HG03457 (cell line): ENCODE results near the gene ZNF366.
A peak's percentile ranks its signal among the peaks of the same experiment; 100 is the strongest.

ENCODE experiments used
- ATAC-seq: cut with Tn5 transposase; IDR thresholded peaks from one replicate; pipeline ENCODE4 v1.9.1; 2021; ENCODE audit warnings: moderate number of reproducible peaks; ENCODE audit not compliant: unreplicated experiment

ZNF366 gene

DNA sequence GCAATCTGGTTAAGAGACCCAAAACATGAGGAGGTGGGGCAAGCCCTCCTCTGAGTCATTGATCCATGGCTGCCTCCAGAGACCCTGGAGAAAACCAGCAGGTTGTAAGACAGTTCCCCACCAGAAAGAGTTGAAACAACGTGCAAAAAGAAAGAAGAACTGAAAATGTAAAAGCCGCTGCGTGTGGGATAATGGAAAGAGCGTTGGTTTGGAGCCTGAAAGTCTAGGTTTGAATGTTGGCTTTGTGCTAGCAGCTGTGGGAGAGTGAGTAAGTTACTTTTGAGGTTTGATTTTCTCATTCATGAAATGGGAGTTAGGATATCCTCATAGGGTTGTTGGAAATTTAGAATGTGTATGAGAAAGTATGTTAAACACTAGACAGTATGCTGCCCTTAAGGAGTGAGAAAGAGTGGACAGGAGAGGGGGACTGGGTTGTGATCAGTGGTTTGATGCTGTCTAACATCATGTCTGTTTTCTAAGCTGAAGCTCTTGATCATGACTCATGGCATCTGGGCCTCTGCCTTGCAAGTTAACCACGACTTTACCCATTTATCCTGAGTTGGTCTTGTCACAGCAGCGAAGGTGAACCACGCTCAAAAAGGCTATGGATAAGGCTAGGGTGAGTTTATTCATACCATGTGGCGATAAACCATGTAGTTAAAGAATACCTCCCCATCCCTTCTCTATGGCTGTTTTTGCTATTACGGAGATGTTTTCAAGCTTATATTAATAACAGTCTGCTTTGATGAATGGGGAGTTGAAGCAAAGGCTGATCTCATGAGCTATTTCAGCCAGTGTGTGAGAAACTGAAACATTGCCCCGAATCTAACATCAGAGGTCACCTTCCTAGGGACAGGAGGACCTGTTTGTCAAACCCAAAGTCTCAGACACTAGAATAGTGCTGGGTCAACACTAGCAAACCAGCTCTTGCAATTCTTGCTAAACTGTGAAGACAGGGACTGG, 41.3 kb downstream of the ZNF366 start:
- ATAC-seq: peak; percentile 58

DNA sequence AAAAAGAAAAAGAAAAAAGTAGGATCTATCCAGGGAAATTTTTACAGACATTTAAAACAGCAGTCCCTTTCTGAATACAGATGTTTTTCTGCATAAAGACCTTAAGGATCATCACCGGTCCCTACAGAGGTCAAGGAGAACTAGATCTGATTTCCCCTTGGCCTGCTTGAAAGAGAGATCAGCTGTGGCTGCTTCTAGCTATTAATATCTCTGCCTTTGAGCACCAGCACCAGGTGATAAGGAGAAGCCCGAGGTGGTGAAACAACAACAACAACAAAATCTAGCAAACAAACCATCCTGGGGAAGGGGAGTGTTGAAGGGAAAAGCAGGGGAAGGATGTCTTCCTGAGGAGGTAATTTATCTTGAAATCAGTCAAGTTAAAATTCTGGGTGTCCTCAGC, 42.1 kb downstream of the ZNF366 start:
- no peak for ATAC-seq

DNA sequence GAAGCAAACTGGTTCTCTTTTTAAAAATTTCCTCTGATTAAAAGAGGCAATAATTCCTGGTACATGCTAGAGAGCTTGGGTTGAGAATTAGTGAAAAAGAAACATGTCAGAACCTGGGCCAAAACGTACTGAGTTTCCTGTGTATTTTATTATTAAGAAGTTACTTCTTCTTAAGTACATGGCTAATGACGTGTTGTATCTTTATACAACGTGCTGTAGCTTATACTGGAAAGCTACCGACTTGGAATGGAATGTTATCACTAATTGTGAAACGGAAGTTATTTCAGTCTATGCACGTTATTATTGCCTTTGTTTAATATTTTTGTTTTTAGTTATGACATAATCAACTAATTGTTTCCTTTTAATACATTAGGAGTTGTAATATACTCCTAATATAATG, 43.1 kb downstream of the ZNF366 start:
- no peak for ATAC-seq

DNA sequence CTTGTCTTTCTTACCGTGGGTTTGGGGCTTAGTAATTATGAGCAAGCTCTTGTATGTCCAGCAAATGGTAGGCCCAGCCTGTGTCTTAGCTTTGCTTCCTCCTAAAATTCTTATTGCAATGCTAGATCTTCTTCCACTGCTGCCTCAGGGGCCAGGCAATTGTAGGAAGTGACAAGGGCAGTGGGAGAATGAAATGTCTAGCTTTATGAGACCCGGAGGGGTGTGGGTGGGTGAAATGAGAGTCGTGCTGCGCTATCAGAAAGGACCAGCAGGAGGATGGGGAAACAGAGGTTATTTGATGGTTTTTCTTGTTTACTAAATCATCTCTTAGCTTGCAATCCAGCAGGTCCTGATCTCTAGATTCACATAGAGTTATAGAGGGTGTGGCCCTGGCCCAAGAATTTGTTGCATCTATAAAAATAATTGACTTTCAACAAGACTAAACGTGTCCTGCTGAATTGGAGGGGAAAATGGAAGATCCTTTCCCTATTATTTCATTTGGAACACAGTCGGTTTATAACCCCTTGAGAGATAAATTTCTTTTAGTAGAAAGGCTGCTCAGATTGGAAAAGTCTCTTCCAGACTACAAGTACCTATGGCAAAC, 43.7 kb downstream of the ZNF366 start:
- ATAC-seq: no peak

DNA sequence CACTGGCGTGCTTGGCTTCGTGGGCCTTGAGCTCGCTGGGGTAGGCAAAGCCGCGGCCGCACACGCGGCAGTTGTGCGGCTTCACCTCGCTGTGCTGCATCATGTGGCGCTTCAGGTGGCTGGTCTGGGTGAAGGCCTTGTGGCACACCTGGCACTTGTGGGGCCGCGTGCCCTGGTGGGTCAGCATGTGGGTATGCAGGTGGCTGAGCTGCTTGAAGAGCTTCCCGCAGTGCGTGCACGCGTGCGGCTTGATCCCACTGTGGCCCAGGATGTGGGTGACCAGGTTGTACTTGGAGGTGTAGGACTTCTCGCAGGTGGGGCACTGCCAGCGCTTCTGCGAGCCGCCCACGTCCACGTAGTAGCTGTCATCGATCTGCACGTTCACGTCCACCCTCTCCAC, 46.8 kb downstream of the ZNF366 start:
- no peak for ATAC-seq

DNA sequence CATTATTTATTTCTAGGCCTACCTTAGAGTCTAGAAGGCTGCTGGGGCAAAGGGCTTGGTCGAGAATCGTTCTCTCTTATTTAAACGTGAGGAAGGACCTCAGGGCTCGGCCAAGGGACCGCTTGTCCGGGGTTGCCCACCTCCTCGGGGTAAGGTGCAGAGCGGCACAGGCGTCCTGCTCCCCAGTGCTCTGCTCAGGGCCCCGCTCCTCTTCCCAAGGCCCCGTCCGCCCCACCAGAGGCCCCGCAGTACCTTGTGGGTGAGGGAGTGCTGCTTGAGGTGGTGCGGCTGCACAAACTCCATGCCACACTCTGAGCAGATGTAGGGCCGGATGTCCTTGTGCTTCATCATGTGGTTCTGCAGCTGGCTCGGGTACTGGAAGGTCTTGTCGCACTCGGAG, 47.3 kb downstream of the ZNF366 start:
- ATAC-seq: no peak

DNA sequence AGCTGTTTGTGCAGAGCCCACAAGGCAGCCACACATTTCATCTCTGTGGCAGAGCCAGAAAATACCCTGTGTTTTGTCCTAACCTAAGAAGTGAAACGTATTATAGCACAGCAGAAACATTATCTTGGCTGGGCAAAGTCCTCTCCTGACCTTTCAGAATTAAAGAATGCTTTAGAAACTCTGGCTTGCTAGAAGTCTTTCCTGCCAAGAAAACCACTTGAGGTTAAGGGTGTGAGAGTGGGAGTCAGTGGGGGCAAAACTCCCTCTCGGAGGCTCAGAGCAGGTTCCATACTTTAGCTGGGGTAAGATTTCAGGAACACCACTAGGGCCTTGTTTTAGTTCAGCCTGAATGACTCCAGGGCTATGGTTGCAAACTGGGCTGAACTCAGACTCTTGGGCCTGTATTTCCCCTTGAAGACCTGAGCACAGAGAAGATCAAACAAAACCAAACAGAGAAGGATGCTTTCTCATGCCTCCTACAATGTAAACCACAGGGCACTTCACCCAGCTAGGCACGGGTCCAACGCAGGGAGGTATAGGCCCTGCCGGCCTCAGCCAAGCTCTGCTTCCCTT, 48.0 kb downstream of the ZNF366 start:
- no peak for ATAC-seq

DNA sequence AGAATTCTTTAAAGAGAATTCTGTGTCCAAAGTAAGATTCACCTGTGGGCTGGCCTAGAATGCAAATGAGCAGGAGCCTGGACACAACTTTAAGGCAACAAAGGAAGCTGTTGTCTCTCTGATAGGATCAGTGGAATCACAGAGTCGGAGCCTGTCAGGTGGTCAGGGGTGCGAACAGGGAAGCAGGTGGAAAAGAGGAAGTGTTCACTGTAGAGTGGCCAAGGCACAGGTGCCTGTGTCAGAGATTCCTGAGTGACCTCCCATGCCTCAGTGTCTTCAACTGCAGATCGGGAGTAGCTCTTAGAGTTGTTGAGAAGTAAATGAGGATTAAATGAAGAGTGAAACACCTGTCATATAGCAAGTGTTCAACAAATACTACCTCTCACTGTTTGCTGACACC, 48.8 kb downstream of the ZNF366 start:
- ATAC-seq: no peak

DNA sequence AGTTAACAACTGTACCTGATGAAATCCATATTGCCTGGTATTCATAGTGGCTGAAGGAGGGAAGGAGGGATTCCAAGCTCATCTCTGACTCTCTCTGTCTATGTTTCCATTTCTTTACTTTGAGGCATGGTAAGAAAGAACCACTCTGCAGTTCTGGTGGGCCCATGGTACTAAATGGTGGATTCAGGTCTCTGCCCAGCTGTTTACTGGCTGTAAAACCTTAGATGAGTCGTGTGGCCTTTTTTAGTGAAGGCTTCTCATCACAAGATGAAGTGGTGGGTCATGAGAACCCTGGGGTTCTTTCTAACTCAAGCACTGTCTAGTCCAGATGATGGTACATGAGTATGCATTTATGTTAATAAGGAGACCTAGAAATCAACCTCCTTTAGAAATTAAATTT, 49.7 kb downstream of the ZNF366 start:
- no peak for ATAC-seq

DNA sequence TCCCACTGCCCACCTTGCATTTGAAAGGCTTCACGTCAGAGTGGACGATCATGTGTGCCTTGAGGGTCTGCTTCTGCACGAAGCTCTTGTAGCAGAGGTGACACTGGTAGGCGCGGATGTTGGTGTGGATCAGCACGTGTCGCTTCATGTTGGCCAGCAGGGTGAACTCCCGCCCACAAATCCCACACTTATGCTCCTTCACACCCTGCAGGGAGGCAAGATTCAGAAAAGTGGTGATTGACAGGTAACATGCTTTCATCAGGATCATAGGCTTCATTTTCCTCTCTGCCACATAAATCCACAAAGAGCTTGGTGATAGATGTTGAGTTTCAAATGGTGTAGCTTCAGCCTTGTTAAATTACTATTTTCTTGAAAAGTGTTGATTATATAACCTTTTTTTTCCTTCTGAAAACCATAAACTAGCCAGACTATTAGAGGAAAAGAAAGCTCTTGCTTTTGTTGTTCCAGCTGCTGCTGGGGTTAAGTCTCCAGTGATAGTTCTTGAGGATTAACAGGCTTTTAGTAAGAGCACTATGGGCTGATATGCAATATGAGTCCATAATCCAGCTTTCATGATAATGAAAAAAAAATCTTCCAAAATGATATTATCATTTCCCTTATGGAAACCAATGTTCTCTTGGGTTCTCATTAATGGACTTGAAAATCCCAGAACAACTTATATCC, 50.7 kb downstream of the ZNF366 start:
- ATAC-seq: no peak

DNA sequence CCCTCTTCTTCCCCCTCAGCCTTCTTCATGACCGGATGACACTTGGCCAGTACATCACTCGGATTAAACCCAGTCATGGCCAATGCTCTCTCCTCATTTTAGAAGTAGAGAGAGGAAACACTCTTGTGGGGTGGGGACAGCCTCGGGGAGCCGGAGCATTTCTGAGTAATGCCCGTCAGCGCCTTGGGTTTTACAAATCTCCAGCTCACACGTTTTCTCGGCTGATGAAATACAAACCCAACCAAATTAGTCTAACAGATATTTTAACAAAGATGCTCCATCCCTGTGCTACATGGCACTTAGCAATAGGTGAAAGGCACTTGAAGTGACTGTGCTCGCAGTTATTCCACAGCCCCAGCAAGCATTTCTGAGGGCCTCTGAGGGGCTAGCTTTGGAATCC, 51.7 kb downstream of the ZNF366 start:
- ATAC-seq: no peak

DNA sequence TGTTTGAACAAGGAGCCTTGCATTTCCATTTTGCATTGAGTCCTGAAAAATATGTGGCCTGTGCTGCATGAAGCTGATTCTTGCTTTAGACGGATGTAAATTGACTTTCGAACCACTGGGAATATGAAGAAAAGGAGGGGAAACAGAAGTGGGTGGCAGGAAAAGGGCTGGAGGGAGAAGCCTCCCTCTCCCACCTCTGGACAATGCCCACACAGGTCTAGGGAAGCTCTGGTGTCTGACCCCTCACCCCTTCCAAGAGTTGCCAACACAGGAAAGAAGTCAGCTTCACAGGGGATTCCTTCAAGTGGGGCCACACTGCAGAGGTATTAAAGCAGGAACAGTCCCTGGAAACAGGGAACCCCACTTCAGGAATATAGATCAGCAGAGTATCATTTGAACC, 52.2 kb downstream of the ZNF366 start:
- ATAC-seq: no peak

DNA sequence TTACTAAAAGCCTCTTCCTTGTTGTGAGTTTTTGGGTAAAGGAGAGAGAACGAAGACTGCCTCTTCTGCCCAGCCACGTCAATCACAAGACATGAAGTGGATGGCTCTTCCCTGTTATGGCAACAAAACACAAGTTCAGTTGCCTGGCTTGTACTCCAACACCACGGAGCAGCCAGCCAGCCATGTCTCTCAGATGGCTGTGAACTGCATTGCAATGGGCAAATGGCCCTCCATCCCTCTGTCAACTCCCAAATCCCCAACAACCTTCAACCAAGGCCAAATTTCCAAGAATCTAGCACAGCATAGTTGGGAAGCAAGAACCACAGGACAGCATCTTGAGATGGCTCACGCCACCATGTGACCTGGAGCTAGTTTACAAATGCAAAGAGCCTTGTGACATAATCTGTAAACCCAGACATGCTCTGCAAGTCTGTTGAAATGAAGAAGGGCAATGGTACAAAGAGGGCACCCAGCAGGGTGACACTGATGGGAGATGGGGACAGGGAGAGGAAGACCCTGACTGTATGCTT, 53.9 kb downstream of the ZNF366 start:
- no peak for ATAC-seq

DNA sequence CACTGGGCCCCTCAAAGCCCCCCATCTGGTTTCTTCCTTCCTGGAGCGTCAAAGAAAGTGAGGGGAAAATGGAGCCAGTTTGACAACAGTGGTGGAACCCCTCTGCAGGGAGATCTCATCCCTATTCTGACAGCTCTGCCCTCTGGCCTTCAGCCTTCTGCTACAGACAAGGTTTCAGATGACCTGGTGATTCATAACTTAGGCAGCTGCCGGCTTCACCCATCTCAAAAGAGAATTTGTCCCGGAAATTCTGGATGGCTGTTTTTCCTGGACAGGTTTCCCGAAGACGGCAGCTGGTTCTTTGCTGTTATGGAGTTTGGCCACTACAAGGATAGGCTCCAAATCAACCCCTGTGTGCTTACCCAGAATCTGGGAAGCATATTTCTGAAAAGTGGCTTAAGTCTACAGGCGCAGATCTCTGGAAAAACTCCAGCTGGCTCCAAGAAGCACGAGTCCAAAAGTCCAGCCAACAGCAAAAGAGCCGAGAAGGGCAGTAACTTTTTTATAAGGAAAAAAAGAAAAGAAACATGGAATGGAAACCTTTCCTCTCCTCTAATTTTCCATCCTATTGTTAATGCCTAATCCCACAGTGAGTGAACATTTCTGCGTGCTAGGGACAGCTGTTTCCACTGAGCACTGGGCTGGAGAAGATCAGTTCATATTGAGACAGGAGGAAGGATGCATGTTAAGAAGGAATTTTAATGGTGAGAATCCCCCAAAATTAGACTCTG, 54.5 kb downstream of the ZNF366 start:
- ATAC-seq: no peak

DNA sequence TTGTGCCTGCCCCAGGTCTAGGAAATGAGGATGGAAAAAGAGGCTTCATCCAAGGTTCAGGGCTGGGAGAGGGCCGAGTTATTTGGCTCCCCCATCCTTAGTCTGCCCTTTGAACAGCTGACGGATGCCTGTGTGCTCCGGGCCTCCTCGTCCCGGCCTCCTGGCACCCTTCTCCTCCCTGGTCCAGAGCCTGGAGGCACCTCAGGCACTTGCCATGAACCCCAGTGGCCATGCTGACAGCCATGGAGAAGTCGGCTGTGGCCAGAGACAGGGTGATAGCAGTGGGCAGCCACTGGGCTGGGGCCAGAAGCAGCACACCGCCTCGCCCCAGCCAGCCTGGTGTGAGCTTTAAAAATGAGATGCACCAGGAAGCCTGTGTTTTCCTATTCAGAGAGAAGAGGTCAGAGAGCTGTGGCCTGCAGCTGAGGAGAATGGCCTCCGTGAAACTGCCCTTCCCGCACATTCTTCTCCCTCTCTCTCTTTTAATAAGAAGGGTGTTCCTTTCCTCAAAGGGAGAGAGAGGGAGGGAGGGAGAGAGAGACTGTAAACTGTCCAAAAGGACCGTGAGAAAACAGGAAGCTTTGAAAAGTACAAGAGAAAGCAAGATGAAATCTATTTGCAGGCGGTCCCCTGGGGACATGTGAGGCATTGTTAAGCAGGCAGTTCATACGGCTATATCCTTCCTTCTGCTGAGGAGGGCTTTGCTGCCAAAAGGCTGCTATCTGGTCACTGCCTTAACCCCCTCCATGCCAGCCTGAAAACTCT, 55.3 kb downstream of the ZNF366 start:
- no peak for ATAC-seq

DNA sequence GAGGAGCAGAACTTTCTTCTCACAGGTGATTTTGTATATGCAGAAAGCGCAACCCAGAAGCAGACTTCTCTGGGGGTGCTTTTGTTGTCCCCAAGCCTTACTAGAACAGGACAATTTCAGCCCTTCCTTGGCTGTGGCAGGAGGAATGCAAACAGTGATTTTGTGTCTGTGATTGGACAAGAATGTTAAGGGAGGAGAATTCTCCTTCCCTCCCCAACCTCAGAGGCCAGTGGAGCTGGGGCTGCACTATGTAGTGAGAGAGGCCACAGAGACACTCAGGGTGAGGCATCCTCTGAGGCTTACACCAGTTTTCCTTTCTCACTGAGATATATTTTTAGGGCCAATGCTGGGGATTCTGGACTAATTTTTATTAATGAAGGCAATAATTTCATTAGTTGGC, 58.8 kb downstream of the ZNF366 start:
- ATAC-seq: no peak

DNA sequence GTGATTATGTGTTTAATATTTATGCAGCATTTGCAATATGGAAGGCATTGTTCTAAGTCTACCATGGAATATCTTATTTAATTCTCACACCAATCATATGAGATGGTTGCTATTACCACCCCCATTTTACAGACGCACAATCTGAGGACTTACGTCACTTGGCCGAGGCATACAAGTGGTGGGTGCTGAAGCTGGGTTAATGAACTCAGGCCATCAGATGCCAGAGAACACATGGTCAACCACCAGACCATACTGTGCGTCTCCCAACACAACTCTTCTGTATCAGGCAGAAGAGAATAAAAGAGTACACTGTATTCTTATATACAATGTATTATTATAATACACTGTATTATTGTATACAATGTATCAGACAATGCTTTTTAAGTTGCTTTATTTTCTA, 59.5 kb downstream of the ZNF366 start:
- ATAC-seq: no peak

DNA sequence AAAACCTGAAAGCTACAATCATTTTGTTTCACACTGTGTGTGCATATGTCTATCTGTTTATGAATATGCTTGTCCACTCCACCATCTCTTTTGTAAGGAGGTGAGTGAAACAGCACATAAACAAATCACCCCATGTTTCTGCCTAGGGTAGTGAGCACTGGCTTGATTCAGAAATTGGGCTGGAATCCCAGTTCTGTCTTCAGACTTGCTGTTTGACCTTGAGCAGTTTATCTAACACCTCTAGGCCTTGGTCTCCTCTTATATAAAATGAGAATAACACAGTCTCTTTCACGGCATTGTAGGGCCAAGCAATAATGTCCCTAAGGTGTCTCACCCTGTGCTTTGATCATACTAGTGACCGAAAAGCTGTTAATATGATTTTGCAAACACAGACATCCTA, 61.2 kb downstream of the ZNF366 start:
- no peak for ATAC-seq

DNA sequence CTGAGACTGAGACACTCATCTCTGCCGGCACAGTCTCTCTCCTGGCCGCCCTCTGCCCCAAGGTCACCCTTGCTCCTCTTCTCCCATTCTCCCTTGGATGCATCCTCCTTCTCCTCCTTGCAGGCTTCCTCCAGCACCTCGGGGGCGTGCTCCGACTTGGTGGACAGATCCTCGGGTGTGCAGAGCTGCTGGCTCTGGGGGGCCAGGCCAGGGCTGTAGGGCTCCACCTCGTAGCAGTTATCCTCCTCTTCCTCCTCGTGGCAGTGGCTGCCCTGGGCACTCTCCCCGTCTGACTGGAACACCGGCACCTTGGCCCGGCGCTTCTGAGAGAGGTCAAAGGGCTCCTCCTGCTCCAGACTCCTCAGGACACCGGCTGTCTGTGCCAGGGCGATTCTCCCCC, 63.3 kb downstream of the ZNF366 start:
- ATAC-seq: no peak
